Measurements from ENCODE around the gene AHDC1. TPM values are rescaled to one million over a fixed set of nuclear protein-coding genes. Genes with fewer than 3 reads are reported as not detected.

The AHDC1 gene
- total RNA-seq, 1 donor from 2014 or later = 7.0 TPM

DNA sequence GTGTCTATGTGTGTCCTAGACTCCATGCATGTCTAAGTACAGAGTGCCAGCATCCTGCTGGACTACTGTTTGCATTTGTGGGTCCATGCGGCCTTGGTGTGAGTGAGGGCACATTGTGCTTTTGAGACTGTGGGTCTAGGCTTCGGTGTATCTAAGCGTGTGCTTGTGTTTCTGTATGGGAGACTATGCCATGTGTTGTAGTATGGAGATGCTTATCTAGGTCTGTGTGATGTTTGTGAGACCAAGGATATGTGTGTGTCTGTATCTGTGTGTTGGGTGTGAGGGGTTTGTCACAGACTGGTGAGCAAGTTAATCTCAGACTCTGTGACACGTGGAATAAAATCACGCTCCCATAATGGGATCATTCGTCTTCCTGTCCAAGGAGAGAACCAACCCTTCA lies 14.5 kb downstream of the AHDC1 start:
- DNase-seq (ENCODE audit: low spot score) = no peak
- H3K4me1 Mint-ChIP-seq = peaks cover 20% of the 10 kb centered on the region
- no peak overlapping the region for H3K27ac Mint-ChIP-seq
- Histone ChIP-seq H3K27ac (peak overlapping the region; percentile 10), H4K20me1 (ENCODE audit: low read depth) (peaks cover 100% of the 10 kb centered on the region), H3K4me3 (no peak overlapping the region), H3K4me1 (peaks cover 52% of the 10 kb centered on the region), H2AFZ (replicated peaks) (no peak overlapping the region), H3K9me3 (ENCODE audit: low read depth) (no peaks in the 10 kb centered on the region), H3K27me3 (no peaks in the 10 kb centered on the region), H3K79me2 (ENCODE audit: low read depth) (peaks cover 100% of the 10 kb centered on the region), H3F3A (ENCODE audit: low read depth) (peaks cover 17% of the 10 kb centered on the region), H3K9ac (no peak overlapping the region), H3K36me3 (no peaks in the 10 kb centered on the region), H3K4me2 (no peak overlapping the region)
- H3K27me3 Mint-ChIP-seq (ENCODE audit: insufficient read depth, low read depth) = no peaks in the 10 kb centered on the region
- no peaks in the 10 kb centered on the region for H3K9me3 Mint-ChIP-seq
- TF ChIP-seq EZH2phosphoT487 (IDR thresholded peaks at IDR 0.05) (no peak), EZH2 (IDR thresholded peaks at IDR 0.05) (no peak)
- TF ChIP-seq, protein P1, sequence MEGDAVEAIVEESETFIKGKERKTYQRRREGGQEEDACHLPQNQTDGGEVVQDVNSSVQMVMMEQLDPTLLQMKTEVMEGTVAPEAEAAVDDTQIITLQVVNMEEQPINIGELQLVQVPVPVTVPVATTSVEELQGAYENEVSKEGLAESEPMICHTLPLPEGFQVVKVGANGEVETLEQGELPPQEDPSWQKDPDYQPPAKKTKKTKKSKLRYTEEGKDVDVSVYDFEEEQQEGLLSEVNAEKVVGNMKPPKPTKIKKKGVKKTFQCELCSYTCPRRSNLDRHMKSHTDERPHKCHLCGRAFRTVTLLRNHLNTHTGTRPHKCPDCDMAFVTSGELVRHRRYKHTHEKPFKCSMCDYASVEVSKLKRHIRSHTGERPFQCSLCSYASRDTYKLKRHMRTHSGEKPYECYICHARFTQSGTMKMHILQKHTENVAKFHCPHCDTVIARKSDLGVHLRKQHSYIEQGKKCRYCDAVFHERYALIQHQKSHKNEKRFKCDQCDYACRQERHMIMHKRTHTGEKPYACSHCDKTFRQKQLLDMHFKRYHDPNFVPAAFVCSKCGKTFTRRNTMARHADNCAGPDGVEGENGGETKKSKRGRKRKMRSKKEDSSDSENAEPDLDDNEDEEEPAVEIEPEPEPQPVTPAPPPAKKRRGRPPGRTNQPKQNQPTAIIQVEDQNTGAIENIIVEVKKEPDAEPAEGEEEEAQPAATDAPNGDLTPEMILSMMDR (IDR thresholded peaks at IDR 0.05) = no peak
- no peak overlapping the region for H3K4me3 Mint-ChIP-seq
- H3K36me3 Mint-ChIP-seq = no peaks in the 10 kb centered on the region

DNA sequence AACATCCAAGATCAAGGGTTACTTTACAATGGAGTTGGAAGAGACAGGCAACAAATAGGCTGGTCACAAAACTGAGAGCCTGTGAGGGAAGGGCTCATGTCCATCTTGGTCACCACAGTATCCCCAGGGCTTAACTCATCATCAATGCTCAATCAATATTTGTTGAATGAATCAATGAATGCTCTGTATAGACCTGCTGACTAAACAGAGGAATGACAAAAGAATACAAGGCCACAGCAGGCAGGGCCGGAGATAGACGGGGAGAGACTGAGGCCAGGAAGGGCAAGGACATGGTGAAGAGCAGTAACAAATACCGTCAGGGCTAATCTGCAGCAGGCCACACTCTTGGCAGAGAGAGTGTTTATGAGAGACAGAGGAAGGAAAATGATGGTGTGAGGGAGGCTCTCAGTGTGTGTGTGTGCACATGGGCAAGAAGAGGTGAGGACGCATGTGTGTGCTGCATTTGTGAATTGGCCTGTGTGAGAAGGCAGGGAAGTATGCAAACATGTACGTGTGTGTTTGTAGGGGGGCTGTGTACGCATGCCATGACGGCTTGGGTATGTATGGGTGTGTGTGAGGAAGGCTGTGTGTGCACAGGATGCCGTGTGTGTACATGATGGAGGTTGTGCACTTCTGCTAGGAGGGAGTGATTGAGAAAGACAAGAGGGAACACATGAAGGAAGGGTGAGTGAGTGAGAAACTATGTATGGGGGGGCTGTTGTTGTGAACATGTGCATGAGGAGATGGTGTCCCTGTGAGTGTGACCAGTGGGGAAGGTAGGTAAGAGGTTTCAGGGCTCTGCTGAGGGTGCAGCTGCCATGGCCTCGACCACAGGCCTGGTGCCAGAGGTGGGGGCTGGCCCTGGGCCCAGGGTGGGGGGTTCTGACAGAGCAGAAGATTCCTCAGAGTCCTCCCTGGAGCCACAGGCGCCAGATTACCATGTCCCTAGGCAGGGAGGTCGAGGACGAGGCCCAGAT lies 15.4 kb downstream of the AHDC1 start:
- Histone ChIP-seq H3K4me2 (no peak overlapping the region), H2AFZ (replicated peaks) (no peak overlapping the region), H3K4me3 (no peak overlapping the region), H3K4me1 (peaks cover 46% of the 10 kb centered on the region), H4K20me1 (ENCODE audit: low read depth) (peaks cover 100% of the 10 kb centered on the region), H3K9ac (no peak overlapping the region), H3K9me3 (ENCODE audit: low read depth) (no peaks in the 10 kb centered on the region), H3K79me2 (ENCODE audit: low read depth) (peaks cover 100% of the 10 kb centered on the region), H3K36me3 (no peaks in the 10 kb centered on the region), H3F3A (ENCODE audit: low read depth) (peaks cover 8% of the 10 kb centered on the region), H3K27ac (peak overlapping the region; percentile 10), H3K27me3 (no peaks in the 10 kb centered on the region)
- Mint-ChIP-seq H3K27me3 (ENCODE audit: insufficient read depth, low read depth) (no peaks in the 10 kb centered on the region), H3K36me3 (peaks cover 3% of the 10 kb centered on the region), H3K4me3 (no peak overlapping the region), H3K9me3 (no peaks in the 10 kb centered on the region), H3K27ac (no peak overlapping the region), H3K4me1 (peaks cover 21% of the 10 kb centered on the region)
- TF ChIP-seq EZH2phosphoT487 (IDR thresholded peaks at IDR 0.05) = no peak
- TF ChIP-seq, protein P1 (IDR thresholded peaks at IDR 0.05) = no peak
- no peak for TF ChIP-seq EZH2 (IDR thresholded peaks at IDR 0.05)
- no peak for DNase-seq (ENCODE audit: low spot score)

DNA sequence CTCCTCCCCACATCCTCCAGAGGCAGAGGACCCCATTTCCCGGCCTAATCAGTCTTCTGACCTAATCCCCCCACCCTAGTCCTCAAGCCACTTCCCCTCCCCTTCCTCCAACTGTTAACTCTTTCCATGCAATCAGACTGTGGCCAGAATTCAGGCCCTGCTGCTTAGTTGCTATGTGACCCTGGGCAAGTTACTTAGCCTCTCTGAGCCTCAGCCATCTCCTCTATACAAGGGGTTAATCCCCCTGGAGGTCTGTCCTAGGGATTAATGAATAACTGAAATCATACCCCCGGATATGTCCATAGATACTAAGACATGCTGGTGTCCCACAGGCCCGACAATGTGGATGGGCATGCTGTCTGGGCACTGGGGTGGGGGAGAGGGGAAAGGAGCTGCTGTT lies 18.3 kb downstream of the AHDC1 start:
- peaks cover 100% of the 10 kb centered on the region for H3K79me2 ChIP-seq (ENCODE audit: low read depth)
- no peaks in the 10 kb centered on the region for H3K9me3 Mint-ChIP-seq
- no peak overlapping the region for H3K4me3 ChIP-seq
- no peaks in the 10 kb centered on the region for H3K36me3 ChIP-seq
- no peaks in the 10 kb centered on the region for H3F3A ChIP-seq (ENCODE audit: low read depth)
- no peak overlapping the region for H3K27ac Mint-ChIP-seq
- H3K27me3 Mint-ChIP-seq (ENCODE audit: insufficient read depth, low read depth) = peaks cover 7% of the 10 kb centered on the region
- no peaks in the 10 kb centered on the region for H3K27me3 ChIP-seq
- peaks cover 100% of the 10 kb centered on the region for H4K20me1 ChIP-seq (ENCODE audit: low read depth)
- no peak overlapping the region for H3K9ac ChIP-seq
- H3K4me3 Mint-ChIP-seq = no peak overlapping the region
- H3K4me2 ChIP-seq = no peak overlapping the region
- no peaks in the 10 kb centered on the region for H3K9me3 ChIP-seq (ENCODE audit: low read depth)
- TF ChIP-seq, protein P1 (IDR thresholded peaks at IDR 0.05) = no peak
- TF ChIP-seq EZH2 (IDR thresholded peaks at IDR 0.05) (no peak), EZH2phosphoT487 (IDR thresholded peaks at IDR 0.05) (no peak)
- H3K4me1 ChIP-seq = peaks cover 21% of the 10 kb centered on the region
- H3K4me1 Mint-ChIP-seq = peaks cover 23% of the 10 kb centered on the region
- H2AFZ ChIP-seq (replicated peaks) = no peak overlapping the region
- no peak overlapping the region for H3K27ac ChIP-seq
- no peak for DNase-seq (ENCODE audit: low spot score)
- peaks cover 19% of the 10 kb centered on the region for H3K36me3 Mint-ChIP-seq

Data from neural progenitor cell (in vitro differentiated cells).